ENCODE measurements around the gene TMEM107. TPM values are rescaled to one million over a fixed set of nuclear protein-coding genes. Genes with fewer than 3 reads are reported as not detected.

The TMEM107 gene
- total RNA-seq, 1 donor from 2014 or later = 24.6 TPM

GRCh38 chr17:8155231-8155995, 20.8 kb downstream of the TMEM107 start:
- Mint-ChIP-seq H3K9me3 (ENCODE audit: low read depth) (no peaks in the 10 kb centered on the region), H3K4me1 (ENCODE audit: low read depth) (peaks cover 19% of the 10 kb centered on the region), H3K27me3 (no peaks in the 10 kb centered on the region), H3K27ac (no peak overlapping the region), H3K36me3 (ENCODE audit: insufficient read depth) (peaks cover 9% of the 10 kb centered on the region), H3K4me3 (ENCODE audit: low read depth) (no peak overlapping the region)
- no peak for DNase-seq (ENCODE audit: low spot score, unreplicated experiment)
- TF ChIP-seq, protein P1, sequence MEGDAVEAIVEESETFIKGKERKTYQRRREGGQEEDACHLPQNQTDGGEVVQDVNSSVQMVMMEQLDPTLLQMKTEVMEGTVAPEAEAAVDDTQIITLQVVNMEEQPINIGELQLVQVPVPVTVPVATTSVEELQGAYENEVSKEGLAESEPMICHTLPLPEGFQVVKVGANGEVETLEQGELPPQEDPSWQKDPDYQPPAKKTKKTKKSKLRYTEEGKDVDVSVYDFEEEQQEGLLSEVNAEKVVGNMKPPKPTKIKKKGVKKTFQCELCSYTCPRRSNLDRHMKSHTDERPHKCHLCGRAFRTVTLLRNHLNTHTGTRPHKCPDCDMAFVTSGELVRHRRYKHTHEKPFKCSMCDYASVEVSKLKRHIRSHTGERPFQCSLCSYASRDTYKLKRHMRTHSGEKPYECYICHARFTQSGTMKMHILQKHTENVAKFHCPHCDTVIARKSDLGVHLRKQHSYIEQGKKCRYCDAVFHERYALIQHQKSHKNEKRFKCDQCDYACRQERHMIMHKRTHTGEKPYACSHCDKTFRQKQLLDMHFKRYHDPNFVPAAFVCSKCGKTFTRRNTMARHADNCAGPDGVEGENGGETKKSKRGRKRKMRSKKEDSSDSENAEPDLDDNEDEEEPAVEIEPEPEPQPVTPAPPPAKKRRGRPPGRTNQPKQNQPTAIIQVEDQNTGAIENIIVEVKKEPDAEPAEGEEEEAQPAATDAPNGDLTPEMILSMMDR (IDR thresholded peaks at IDR 0.05; ENCODE audit: unreplicated experiment) = no peak

- Mint-ChIP-seq H3K27ac (peak overlapping the region; percentile 88), H3K4me1 (ENCODE audit: low read depth) (peaks cover 16% of the 10 kb centered on the region)
Observed at GRCh38 chr17:8154608-8155155, 21.5 kb downstream of the TMEM107 start.

DNA sequence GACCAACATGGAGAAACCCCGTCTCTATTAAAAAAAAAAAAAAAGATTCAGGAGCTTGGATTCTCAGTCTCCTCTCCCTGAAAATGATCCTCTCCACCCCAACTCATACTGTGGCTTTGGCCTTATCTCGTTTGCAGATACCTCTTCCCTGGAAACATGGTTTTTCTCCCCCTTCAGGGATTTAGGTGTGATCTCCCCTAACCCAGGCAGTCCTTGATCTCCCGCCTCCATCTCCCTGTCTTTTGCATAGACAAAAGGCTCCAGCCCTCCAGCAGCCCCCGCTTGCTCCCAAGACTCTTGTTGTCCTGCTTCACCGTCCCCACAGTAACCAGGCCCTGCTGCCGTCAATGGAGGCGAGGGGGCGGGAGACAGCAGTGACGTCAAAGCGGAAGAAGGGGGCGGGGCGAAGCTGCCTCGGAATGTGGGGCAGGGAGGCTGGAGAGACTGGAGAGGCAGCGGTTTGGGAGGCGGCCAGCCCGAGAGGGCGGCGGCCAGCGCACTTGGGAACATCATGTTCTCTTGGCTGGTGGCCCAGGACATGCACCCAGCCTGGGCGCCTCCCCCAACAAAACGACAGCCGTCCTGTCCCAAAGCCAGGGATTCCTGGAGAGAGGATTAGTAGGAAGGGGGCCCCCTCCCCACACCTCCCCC, 22.1 kb downstream of the TMEM107 start:
- TF ChIP-seq, protein P1 (IDR thresholded peaks at IDR 0.05; ENCODE audit: unreplicated experiment) = no peak
- Mint-ChIP-seq H3K27ac (peak overlapping the region; percentile 97), H3K4me3 (ENCODE audit: low read depth) (peak overlapping the region; percentile 39), H3K36me3 (ENCODE audit: insufficient read depth) (peaks cover 6% of the 10 kb centered on the region), H3K9me3 (ENCODE audit: low read depth) (no peaks in the 10 kb centered on the region), H3K4me1 (ENCODE audit: low read depth) (peaks cover 16% of the 10 kb centered on the region), H3K27me3 (no peaks in the 10 kb centered on the region)
- DNase-seq (ENCODE audit: low spot score, unreplicated experiment) = peak; percentile 54

More at GRCh38 chr17:8154608-8155155, 21.5 kb downstream of the TMEM107 start:
- H3K36me3 Mint-ChIP-seq (ENCODE audit: insufficient read depth) = peaks cover 6% of the 10 kb centered on the region
- H3K4me3 Mint-ChIP-seq (ENCODE audit: low read depth) = peak overlapping the region; percentile 8
- TF ChIP-seq, protein P1 (IDR thresholded peaks at IDR 0.05; ENCODE audit: unreplicated experiment) = no peak
- DNase-seq (ENCODE audit: low spot score, unreplicated experiment) = no peak
- H3K27me3 Mint-ChIP-seq = no peaks in the 10 kb centered on the region
- H3K9me3 Mint-ChIP-seq (ENCODE audit: low read depth) = no peaks in the 10 kb centered on the region

DNA sequence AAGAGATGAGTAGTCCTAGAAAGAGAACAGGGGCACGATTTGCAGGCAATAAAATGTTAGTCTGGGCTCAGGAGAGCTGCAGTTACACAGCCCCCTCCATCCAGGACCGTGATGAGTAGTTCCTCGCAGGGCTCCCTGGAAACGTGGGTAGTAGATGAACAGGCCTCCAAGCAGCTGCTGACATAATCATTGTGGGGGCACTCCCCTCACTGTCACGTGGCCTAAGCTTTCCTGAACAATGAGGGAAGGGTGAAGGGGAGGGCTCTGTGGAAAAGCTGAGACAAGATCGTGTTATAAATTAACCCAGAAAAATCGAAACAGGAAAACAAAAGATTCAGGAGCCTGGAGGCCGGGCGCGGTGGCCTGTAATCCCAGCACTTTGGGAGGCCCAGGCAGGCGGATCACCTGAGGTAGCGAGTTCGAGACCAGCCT, 22.6 kb downstream of the TMEM107 start:
- TF ChIP-seq, protein P1 (IDR thresholded peaks at IDR 0.05; ENCODE audit: unreplicated experiment) = no peak
- Mint-ChIP-seq H3K27ac (peak overlapping the region; percentile 97), H3K4me1 (ENCODE audit: low read depth) (peaks cover 16% of the 10 kb centered on the region), H3K27me3 (no peaks in the 10 kb centered on the region), H3K9me3 (ENCODE audit: low read depth) (no peaks in the 10 kb centered on the region), H3K36me3 (ENCODE audit: insufficient read depth) (peaks cover 2% of the 10 kb centered on the region), H3K4me3 (ENCODE audit: low read depth) (peak overlapping the region; percentile 53)
- no peak for DNase-seq (ENCODE audit: low spot score, unreplicated experiment)

GRCh38 chr17:8153031-8153451, 23.1 kb downstream of the TMEM107 start:
- Mint-ChIP-seq H3K27ac (peak overlapping the region; percentile 97), H3K9me3 (ENCODE audit: low read depth) (no peaks in the 10 kb centered on the region), H3K36me3 (ENCODE audit: insufficient read depth) (no peaks in the 10 kb centered on the region), H3K27me3 (no peaks in the 10 kb centered on the region), H3K4me1 (ENCODE audit: low read depth) (peaks cover 16% of the 10 kb centered on the region), H3K4me3 (ENCODE audit: low read depth) (peak overlapping the region; percentile 33)
- DNase-seq (ENCODE audit: low spot score, unreplicated experiment) = no peak
- TF ChIP-seq, protein P1 (IDR thresholded peaks at IDR 0.05; ENCODE audit: unreplicated experiment) = no peak

All from progenitor cell of endocrine pancreas (in vitro differentiated cells).